GM12874 (cell line): Measurements from ENCODE around the gene TRIM29.

Experiments used
- CTCF ChIP-seq: IDR thresholded peaks from 2 replicates; pipeline ENCODE4 v1.5.1; 2011; ENCODE audit warnings: low read depth, mild to moderate bottlenecking, control low read depth, low read length, moderate library complexity; ENCODE audit not compliant: insufficient read depth

TRIM29 gene

GRCh38 chr11:120121336-120121735 is 16.6 kb downstream of the TRIM29 start:
- no peak for TF ChIP-seq CTCF

GRCh38 chr11:120120805-120121335 is 17.0 kb downstream of the TRIM29 start:
- no peak for TF ChIP-seq CTCF

GRCh38 chr11:120119121-120119520 is 18.8 kb downstream of the TRIM29 start:
- TF ChIP-seq CTCF, result no peak

GRCh38 chr11:120117991-120118390 is 19.9 kb downstream of the TRIM29 start:
- TF ChIP-seq CTCF, result no peak

GRCh38 chr11:120116966-120117365 is 20.9 kb downstream of the TRIM29 start:
- no peak for TF ChIP-seq CTCF

- peak; percentile 37 for TF ChIP-seq CTCF
Measured at GRCh38 chr11:120115272-120116000, 22.5 kb downstream of the TRIM29 start.

GRCh38 chr11:120112174-120112796 is 25.6 kb downstream of the TRIM29 start:
- 0 out of 2 replicates have a peak, but pooled peaks have one; percentile 2 for TF ChIP-seq CTCF
